Daoy (cell line): ENCODE data around the gene FRMPD2. TPM values are rescaled to one million over a fixed set of nuclear protein-coding genes. Genes with fewer than 3 reads are reported as not detected.
"Not testable (repeated sequence)": the region's sequence is repeated elsewhere in the genome, so short reads cannot be mapped to it uniquely, and the experiment has no call there.

Experiments
- DNase-seq: peaks from one replicate; pipeline ENCODE4 v3.0.0-alpha.2; 2015; ENCODE audit warnings: low read depth
- total RNA-seq: library from RNA; depleted of rRNA; stranded (reverse); fragments of >200 nt; shearing (Covaris generic); gene quantifications from 2 replicates; pipeline ENCODE4 v1.2.3, GENCODE V29; 2014

The FRMPD2 gene
- total RNA-seq, 1 experiment from 2014 or later: not detected

DNA sequence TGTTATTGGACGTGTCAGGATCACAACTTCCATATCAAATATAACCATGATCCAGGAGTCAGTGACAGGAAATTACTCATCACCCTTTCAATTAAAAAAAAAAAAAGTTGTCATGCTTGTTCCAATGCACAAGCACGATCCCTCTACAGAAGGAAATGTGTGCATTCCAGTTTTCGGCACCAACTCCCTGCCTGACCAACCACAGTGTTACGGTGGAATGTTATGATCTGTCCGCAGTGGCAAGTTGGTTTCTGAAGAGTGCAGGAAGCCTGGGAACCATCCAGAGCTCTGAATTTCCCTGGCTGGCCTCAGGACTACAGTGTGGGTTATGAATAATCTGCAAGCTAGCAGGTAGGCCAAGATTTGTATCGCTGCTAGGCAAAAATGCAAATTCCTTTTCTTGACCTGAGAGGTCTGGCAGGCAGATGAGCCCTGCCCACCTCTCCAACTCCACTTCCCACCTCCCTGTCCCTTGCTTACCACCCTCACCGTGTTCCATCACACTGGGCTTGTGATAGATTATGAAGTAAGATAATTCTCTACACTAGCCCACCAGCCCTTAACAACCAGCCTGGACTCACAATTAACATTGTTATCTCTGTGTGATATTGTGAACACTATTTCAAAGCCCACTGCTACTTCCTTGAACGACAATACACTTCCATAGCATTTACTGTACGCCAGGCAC, 20.4 kb downstream of the FRMPD2 start:
- peak; percentile 78 for DNase-seq

DNA sequence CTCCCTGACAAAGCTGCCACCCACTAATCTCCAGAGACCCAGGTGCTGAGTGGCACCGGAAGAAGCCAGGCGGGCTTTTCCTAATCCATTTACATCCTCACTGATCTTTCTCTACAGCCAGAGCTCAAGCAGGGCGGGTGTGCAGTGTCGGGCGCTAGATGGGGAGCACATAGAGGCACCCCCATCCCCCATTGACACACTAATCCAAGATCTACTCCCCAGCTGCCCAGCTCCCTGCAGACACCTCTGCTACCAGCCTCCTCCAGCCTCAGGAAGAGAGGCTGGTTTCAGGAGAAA, 22.2 kb downstream of the FRMPD2 start:
- no peak for DNase-seq

GRCh38 chr10:48251525-48252353, 22.8 kb downstream of the FRMPD2 start:
- no peak for DNase-seq

GRCh38 chr10:48251152-48251524, 23.4 kb downstream of the FRMPD2 start:
- DNase-seq: no peak

GRCh38 chr10:48249763-48250351, 24.6 kb downstream of the FRMPD2 start:
- no peak for DNase-seq

DNA sequence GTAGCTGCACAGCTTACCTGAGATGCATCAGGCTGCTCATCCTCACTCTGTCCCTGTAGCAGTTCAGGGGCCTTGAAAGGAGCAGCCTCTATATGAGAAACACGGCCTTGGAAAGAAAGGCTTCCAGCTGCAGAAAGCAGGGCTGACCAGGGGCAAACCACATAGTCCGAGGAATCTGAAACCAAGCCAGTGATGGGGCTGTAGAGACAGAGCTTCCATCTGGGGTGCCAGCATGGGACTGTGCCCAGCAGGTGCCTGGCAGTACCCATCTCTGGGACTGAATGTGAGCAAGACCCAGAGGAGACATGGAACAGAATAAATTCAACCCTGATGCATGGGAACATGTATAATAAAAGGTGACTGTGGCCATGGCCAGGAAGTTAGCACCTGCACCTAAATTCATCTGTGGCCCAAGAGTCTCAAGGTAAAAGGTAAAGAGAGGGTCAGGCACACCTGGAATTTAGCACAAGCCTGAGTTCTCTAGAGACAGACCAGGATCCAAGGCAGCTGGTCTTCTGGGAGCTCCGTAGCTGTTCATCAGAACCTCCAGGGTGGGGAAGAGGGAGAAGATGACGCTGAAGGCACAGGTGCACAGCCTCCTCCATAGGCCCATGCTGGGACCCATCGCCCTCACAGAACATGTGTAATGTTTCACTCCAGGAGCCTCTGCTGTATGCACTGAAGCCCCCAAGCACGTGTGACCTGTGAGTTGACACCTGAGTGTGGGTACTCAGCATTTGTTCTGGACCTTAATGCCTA, 25.3 kb downstream of the FRMPD2 start:
- no peak for DNase-seq

DNA sequence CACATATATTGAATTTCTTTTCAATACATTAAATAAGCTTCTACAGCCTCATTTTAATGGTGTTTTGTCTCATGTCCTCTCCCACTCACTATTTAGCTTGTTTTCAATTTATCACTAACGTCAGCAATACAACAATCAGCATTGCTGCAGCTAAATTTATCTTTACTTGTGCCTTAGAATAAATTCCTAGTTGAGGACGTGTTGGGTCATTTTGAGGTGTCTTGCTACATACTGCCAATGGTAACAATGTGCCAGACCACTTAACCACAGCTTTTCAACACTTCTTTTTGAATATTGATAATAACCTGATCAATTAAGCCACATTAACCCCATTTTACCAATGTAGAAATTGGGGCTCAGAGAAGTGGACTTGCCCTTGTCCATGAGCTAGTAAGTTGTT, 26.0 kb downstream of the FRMPD2 start:
- DNase-seq: no peak

GRCh38 chr10:48247680-48248079, 26.8 kb downstream of the FRMPD2 start:
- no peak for DNase-seq

DNA sequence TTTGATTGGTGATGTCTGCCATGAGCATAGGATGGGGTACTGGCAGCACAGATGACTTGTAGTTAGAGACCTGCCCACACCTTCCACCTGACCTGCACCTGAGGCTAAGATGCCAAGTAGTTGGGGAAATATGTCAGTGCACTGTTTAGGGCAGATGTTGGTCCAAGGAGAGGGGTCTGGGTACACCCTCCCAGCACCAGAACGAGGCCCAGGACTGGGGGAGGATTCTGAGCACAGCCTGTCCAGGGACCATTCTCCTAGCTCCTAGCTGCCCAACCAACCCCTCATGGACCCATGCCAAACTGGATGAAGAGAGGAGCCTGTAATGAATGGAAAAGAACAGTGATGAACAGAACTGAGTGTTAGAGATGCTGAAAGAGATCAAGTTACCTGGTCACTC, 28.0 kb downstream of the FRMPD2 start:
- no peak for DNase-seq

DNA sequence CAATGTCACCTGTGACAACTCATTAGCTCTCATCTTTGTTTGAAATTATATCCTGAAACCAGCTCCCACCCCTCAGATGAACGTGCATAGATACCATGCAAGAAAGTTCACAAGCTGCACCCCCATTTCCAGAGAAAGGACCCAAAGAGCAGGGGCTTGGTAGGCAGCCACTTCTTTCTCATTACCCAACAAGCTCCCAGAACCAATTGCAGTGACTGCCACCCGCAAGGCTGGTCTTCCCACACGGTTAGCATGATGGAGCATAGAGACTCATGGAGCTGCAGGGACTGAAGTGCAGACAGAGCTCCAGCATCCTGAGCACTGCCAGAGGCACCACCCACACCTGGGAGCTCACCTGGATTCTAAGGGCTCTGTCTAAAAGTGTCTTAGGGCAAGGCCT, 28.5 kb downstream of the FRMPD2 start:
- DNase-seq: no peak

GRCh38 chr10:48243921-48244320, 30.6 kb downstream of the FRMPD2 start:
- DNase-seq: not testable (repeated sequence)

DNA sequence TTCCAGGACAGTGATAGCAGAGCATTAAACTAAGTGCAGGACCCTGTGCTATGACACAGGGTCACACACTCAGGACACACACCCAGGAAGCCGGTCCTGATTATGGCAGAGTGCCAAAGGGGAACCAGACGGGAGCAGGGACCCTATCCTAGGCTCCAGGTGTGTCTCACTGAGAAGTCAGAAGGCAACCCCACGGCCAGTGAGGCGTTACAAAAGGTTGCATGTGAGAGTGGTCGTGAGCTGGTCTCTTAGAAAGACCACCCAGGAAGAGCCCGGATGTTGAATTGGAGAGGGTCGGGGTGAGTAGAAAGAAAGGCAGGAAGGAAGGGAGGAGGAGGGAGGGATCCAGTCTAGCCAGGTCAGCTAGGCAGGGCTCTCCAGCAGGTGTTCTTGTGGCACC, 31.0 kb downstream of the FRMPD2 start:
- no peak for DNase-seq

GRCh38 chr10:48242171-48242904, 32.2 kb downstream of the FRMPD2 start:
- DNase-seq: no peak

DNA sequence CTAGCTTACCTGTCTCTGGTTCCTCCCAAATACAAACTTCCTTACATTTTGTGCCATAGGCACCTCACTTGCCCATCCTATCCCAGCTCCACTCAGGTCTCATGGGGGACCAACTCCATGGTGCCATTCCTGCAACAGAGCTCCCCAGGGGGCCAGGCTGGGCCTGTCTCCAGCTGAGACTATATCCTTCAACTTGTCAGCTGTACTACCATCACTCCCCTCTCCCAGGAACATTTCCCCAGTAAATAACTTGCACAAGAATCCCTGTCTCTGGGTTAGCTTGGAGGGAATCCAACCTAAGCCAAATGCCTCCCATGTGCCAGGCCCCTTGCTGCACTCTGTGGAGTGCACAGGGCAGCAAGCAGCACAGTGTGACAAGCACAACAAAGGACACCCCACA, 33.2 kb downstream of the FRMPD2 start:
- DNase-seq: no peak

DNA sequence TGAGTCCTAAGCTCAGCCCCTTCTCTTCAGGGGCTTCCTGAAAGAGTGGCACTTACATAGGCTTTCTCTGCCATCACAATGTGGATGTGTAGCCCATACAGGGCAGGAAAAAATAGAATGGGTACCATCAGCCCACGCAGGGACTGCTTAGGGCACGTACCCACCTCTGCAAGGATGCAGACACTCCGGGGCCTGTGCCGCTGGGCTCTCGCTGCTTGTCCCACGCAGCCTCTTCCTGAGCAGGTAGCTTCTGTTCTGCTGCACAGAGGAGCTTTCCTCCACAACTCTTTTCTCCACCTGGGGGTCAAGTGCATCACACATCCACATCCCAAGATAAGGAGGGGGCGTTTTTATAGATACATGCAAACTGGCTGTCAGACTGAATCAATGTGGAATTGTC, 34.3 kb downstream of the FRMPD2 start:
- DNase-seq: no peak

GRCh38 chr10:48239618-48240017, 34.9 kb downstream of the FRMPD2 start:
- DNase-seq: no peak

DNA sequence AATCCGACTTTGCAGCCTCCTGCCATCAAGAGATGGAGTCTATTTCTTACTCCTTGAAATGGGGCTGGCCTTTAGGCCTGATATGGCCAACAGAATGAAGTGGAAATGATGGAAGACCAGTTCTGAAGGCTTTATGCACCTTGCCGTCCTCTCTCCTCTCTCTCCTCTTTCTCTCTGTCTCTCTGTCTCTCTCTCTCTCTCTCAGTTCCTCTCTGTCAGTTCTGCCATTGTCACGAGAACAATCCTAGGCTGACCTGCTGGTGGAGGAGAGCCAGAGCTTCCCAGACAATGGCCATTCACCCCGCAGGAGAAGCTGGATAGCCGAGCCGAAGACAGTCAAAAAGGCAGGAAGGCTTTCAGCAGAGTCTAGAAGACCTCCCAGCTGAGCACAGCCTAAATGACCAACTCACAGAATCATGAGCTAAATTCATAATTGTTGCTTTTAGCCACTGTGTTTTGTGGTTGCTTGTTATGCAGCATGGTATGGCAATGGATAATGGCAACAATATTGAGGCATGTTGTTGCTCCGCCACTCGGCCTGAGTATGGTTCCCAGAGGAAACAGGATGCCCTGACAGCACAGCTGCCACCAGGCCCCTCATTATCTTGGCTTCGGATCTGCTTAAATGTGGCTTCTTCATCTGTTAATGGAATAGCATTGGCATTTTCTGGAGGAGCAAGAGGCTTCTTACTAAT, 35.5 kb downstream of the FRMPD2 start:
- DNase-seq: no peak

- no peak for DNase-seq
Observed at GRCh38 chr10:48237259-48238250, 36.9 kb downstream of the FRMPD2 start.

GRCh38 chr10:48236199-48236621, 38.3 kb downstream of the FRMPD2 start:
- DNase-seq: no peak

GRCh38 chr10:48235501-48235900, 39.0 kb downstream of the FRMPD2 start:
- DNase-seq: no peak
